ENCODE measurements around the gene LRMDA. TPM values are rescaled to one million over a fixed set of nuclear protein-coding genes. Genes with fewer than 3 reads are reported as not detected.
"Not testable (repeated sequence)": the region's sequence is repeated elsewhere in the genome, so short reads cannot be mapped to it uniquely, and the experiment has no call there.

Gene LRMDA
- polyA plus RNA-seq, 2 of the 4 experiments (the other 2 are of a cell fraction), result 4.6 to 5.2 TPM

- CTCF ChIA-PET, result no interaction called here
- no peak for FAIRE-seq
- POLR2A ChIA-PET, result no interaction called here
- Histone ChIP-seq H3K4me3 (no peak overlapping the region), H3K9me3 (no peaks in the 10 kb centered on the region), H3K4me1 (no peaks in the 10 kb centered on the region), H3K4me2 (no peak overlapping the region), H3K27ac (no peak overlapping the region)
- WGBS (ENCODE audit: missing lambda C conversion rate), result 50% methylated on average over 12 of the region's 12 CpGs
- ATAC-seq, result no peak
- no peak for DNase-seq (ENCODE audit: low read depth in 1 of 2, low spot score in 1 of 2)
- TF ChIP-seq HOXB5 (CRISPR knock-in tag; IDR thresholded peaks at IDR 0.05) (no peak), JUNB (IDR thresholded peaks at IDR 0.05) (no peak), USF2 (IDR thresholded peaks at IDR 0.05) (no peak), RCOR1 (IDR thresholded peaks at IDR 0.05; ENCODE audit: low read depth, low read length) (no peak), E2F6 (IDR thresholded peaks at IDR 0.05; ENCODE audit: borderline replicate concordance, low read depth) (no peak), GATA3 (IDR thresholded peaks at IDR 0.05; ENCODE audit: borderline replicate concordance) (no peak), NPAS2 (CRISPR knock-in tag; IDR thresholded peaks at IDR 0.05; ENCODE audit: borderline replicate concordance) (no peak), MAFK (IDR thresholded peaks at IDR 0.05; ENCODE audit: partially characterized antibody) (no peak), EP300 (IDR thresholded peaks at IDR 0.05) (no peak), CHD4 (IDR thresholded peaks at IDR 0.05; ENCODE audit: borderline replicate concordance) (no peak), ZSCAN20 (CRISPR knock-in tag; IDR thresholded peaks at IDR 0.05) (no peak), KDM5A (IDR thresholded peaks at IDR 0.05) (no peak)
Measured at GRCh38 chr10:76523791-76524351, 1092.4 kb downstream of the LRMDA start.

- WGBS (ENCODE audit: missing lambda C conversion rate), result 4% methylated on average over 4 of the region's 4 CpGs
- CTCF ChIA-PET; H3K4me1 ChIP-seq; H3K9me3 ChIP-seq; FAIRE-seq; H3K4me3 ChIP-seq; H3K27ac ChIP-seq; DNase-seq (ENCODE audit: low read depth in 1 of 2, low spot score in 1 of 2); H3K4me2 ChIP-seq; ATAC-seq: not testable (repeated sequence)
- POLR2A ChIA-PET, result interaction anchor here (0.6 kb wide), 1 partner anchor 399 kb away, joined by 3 read pairs; no protein-coding TSS in a partner anchor
- peak; percentile 56 for TF ChIP-seq ZC3H11A (IDR thresholded peaks at IDR 0.05)
Measured at GRCh38 chr10:76526833-76527232, 1095.4 kb downstream of the LRMDA start.

GRCh38 chr10:76540331-76540730 is 1108.9 kb downstream of the LRMDA start:
- ATAC-seq (no peak), FAIRE-seq (no peak), DNase-seq (ENCODE audit: low read depth in 1 of 2, low spot score in 1 of 2) (no peak)
- no peaks in the 10 kb centered on the region for H3K9me3 ChIP-seq
- H3K4me1 ChIP-seq, result no peaks in the 10 kb centered on the region
- H3K27ac ChIP-seq, result no peak overlapping the region
- 50% methylated on average over 5 of the region's 5 CpGs for WGBS (ENCODE audit: missing lambda C conversion rate)
- TF ChIP-seq MAFK (IDR thresholded peaks at IDR 0.05; ENCODE audit: partially characterized antibody), result no peak
- no peak for TF ChIP-seq MYC (IDR thresholded peaks at IDR 0.05; ENCODE audit: borderline replicate concordance, low read length)
- TF ChIP-seq HMGXB4 (CRISPR knock-in tag; IDR thresholded peaks at IDR 0.05; ENCODE audit: borderline replicate concordance), result no peak
- no peak for TF ChIP-seq RNF2 (IDR thresholded peaks at IDR 0.05; ENCODE audit: borderline replicate concordance, low read depth)
- no peak for TF ChIP-seq POLR2AphosphoS2 (conservative IDR thresholded peaks at IDR 0.05; ENCODE audit: low read length)
- TF ChIP-seq HOXB5 (CRISPR knock-in tag; IDR thresholded peaks at IDR 0.05), result no peak
- no peak for TF ChIP-seq ATOH8 (CRISPR knock-in tag; IDR thresholded peaks at IDR 0.05; ENCODE audit: low read depth)
- no peak for TF ChIP-seq PHF8 (IDR thresholded peaks at IDR 0.05; ENCODE audit: borderline replicate concordance, low read depth)
- TF ChIP-seq EP300 (IDR thresholded peaks at IDR 0.05), result no peak
- H3K4me3 ChIP-seq, result no peak overlapping the region
- H3K4me2 ChIP-seq, result no peak overlapping the region
- ChIA-PET POLR2A (no interaction called here), CTCF (no interaction called here)

All from A549 (cell line).